HG03045 (cell line): ENCODE results near the gene AFG3L2.

Experiments used
- ATAC-seq: cut with Tn5 transposase; IDR thresholded peaks from one replicate; pipeline ENCODE4 v1.9.1; 2021; ENCODE audit warnings: mild to moderate bottlenecking, moderate library complexity; ENCODE audit not compliant: unreplicated experiment

The AFG3L2 gene

DNA sequence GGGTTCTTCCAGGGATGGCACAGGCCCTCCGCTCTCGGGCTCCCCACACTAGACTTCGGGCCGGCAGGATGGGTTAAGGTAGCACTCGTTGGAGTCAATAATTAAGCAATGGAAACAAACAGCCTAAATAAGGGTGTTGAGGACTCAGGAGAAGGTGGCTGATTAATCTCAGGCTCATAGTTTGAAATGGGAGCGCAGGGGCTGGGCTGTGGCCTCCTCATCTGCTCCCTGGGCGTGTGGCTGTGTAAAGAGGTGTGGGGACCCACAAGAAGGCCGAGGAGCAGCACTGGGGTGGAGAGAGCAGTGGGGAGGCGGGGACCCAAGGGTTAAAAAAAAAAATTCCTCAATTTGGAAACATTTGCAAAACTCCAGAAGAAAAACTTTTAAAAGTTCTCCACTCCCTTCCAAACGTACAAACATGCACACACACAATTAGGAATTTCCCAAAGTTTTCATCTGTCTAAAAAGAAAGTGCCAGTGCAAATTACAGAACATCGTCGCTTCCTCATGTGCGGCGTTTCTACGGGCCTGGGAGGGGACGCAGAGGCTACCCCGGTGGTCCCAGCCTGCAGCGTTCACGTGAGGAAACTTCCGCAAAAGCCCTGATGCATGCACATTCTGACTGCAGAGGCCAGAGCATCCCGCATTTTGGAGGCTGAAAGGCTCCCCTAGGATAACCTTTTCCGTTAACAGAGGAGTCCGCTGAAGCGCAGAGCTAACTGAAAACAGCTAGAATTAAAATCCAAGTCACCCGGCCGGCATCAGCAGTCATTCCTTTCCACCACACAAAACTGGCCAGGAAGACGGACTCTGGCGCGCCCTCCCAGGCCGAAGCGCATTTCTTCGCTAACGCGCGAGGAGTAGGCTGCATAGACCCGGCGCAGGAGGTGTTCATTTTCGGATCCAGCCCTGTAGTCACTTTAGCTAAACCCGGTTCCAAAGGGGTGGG is 70.0 kb downstream of the AFG3L2 start:
- no peak for ATAC-seq

DNA sequence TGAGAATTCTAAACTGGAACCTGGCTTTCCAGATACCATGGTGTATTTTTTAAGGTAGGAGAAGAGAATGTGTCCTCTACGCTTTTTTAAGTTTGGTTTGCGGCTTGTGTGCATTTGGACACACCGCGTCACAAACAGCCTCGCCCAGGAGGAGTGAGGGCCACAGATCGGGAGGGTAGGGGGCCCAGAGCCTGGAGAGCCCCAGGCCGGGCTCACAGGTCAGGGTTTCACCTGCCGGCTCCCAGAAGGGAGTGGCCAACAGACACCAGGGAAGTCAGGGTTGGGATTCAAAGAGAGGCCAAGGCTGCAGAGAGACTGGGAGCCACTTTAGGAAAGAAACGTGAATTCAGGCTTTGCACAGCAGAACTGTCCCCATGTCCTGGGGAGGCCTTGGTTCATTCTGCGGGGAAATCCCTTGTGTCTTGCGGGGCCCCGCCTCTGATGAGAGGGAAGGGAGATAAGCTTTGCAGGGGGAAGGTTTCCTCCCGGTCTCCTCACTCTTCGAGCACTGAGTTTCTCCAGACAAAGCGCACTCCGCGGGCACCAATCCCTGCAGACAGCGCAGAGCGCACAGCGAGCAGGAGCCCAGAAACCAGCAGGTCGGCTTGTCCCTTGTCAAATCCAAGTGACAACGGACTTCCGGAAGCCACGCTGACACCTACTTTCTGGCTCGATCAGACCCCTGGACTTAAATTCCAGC is 70.9 kb downstream of the AFG3L2 start:
- ATAC-seq, result no peak

DNA sequence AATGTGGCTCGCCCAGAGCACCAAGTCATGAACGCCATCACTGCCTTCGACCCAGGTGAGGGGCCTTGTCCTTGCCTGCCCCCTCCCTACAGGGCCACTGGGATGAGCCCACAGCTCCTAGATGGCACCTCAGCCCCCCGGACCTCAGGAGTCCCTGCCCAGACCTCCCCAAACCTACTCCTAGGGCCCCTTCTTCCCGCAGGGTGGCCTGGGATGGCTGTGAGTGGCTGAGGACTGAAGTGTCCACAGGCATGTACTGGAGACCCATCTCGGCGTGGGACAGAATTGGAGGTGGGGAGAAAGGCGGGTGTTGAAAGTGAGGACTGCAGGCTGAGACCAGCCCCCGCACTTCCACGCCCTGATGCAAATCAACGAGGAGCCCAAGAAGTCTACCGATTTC is 71.8 kb downstream of the AFG3L2 start:
- no peak for ATAC-seq

DNA sequence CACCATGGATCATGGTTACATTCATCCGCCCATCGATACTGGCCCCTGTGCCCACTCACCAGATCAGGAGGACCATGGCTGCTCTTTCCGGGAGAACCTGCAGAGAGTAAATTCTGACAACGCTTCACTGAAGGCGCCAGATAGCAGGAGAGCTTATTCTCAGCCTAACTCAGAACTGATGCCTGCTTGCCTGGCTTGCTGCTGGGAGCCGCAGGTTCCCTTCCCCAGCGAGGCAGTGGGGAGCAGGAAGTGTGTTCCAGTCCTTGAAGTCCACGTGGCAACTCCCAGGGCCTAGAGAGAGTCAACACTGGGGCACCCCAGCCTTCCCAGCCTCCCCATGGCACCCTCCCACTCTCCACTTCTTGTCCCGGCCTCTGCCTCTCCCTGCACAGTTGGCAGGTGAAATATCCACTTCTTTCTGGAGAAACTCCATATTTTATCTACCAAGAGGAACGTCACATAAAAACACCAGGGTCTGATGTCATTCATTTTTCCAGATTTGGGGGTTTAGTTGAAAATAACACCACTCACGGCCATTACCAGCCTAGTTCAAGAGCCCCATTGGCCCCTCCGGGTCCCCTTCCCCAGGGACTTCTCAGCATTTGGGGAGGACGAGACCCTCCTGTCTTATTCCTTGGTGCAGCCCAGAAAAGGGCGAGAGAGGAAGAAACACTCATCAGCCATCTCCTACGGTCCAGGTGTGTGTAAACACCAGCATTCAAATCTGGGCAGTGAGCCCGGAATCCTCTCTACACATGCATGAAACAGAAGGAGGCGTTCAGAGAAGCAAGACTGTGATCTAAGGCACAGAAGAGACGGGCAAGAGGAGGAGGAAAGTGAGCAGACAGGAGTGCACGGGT is 72.4 kb downstream of the AFG3L2 start:
- no peak for ATAC-seq

DNA sequence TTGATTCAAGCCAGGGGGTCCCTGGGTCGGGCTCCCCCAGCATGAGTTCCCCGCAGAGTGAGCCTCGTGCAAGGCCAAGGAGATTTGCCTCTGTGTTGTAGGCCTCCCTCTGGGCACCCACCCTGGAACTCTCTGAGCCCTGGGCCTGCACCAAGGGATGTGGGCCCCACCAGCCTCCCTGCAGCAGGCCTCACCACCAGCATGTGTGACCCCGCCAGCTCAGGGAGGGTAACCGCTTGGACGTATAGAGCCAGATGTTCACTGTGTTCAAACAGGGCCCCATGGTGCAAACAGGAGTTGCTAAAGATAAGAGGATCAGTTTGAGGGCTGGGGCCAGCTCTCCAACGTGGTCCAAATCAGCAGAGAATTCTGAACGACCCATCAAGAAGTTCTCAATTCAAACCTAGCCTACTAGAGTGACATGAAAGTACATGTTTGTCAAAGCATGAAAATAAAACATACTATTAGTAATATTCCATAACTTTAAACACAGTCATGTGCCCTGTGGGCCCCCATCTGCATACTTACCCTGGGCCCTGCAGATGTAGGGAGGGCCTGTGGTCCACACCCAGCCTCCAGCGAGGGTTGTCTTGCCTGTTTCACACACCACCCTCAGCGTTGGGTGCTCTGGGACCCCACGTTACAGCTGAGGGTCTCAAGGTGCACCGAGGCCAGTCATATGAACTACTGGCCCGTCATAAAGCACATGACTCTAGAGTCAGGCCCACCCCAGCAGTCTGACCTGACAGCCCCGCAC is 74.5 kb downstream of the AFG3L2 start:
- ATAC-seq, result no peak

DNA sequence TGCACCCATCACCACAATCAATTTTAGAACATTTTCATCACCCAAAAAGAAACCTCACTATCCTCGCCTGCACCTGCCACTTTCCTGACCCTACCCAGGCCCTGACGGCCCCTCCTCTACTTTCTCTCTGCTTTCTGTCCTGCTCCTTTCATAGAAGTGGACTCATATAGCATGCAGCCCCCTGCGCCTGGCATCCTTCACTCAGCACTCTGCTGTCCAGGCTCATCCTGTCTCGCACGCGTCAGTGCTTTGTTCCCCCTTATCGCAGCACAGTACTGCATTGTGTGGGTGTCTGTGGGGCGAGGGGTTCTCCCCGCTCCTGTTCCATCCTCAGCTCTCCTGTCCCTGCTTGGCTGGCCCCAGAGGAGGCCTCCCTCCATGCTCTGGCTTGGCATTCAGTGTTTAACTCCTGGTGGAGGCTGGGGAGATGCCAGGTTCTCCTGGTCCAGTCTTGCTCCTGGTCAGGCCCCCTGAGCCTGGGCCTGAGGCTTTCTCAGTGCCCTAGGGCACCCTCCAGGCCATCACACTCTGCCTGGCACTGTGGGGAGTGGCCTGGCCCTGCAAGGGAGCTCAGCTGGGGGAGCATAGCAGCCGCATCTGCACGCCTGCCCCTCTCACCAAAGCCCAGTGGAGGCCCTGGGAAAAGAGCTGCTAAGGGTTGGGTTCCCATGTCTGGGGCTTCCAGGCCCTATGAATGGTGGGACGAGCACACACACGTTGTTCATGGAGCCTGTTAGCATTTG is 75.6 kb downstream of the AFG3L2 start:
- no peak for ATAC-seq

DNA sequence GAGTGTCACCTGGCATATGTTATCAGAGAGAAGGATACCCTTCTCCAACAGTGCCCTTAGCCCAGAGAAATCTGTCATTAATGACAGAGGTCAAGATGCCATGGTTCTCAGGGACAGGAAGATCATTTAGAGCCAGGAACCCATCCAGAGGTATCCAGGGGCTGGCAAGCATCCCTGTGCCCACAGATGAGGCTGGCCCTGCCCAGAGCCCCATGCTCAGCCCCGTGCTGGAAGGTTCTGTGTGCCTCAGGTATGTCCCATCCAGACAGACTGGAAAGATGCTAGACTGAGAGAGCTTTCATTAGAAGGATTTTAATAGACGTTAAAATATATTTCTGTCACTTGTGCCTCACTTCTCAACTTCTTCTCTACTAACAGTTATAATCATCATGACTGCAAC is 77.2 kb downstream of the AFG3L2 start:
- ATAC-seq, result no peak

DNA sequence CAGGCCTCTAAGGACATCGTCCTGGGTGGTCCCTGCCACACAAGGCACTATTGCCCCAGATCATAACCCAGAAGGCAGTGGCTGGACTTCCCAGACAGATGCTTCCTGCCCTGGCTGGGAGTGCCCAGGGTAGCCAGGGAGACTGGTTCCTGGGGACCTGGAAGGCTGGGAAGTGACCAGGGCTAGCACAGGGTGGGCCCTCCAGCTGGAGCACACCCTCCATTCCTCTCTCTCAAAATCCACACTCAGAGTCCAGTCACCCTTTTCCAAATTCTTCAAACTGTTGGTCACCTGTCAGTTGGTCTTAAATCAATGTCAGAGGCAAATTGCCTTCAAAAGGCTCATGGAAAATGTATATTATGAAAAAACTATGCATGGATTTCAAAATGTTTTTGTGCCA is 80.6 kb downstream of the AFG3L2 start:
- ATAC-seq, result no peak

DNA sequence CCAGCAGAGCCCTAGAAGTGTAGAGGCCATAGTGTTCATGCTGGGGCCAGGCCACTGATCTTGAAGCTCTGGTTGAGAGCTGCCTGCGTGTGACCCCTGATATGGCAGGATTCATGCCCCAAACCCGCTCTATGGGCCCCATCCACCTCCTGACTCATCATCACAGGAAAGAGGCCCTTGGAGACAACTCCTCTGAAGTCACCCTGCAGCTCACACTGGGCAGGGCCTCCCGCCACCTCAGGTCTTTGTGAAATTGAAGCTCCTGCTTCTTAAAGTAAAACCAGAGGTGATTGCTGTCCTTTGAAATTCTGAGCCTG is 81.0 kb downstream of the AFG3L2 start:
- no peak for ATAC-seq

DNA sequence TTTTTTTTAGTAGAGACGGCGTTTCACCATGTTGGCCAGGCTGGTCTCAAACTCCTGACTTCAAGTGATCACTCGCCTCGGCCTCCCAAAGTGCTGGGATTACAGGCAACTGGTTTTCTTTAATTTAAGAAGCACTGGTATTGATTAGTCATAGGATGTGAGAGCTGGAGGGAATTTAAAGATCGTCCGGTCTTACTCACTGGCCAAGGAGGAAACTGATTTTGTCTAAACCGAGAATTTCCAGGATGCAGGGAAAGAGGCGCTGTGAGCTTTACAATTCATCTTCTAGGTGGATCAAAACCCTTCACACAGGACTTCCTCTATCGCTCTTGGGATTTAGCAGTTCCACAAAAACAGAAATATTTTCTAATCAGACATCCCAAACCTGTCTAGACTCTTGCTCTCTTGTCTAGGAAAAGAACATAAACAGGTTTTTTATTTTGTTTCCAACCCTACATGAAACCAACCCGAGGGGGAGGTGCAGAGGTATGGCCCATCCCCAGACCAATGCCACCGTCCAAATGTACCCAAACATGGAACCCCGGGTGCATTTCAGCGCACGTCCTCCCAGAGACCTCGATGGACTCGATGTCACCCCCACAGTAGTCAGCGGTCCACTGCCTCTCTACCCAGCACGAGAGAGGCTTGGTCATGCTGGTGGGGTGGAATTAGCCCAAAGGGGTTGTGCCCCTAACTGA is 81.5 kb downstream of the AFG3L2 start:
- no peak for ATAC-seq

DNA sequence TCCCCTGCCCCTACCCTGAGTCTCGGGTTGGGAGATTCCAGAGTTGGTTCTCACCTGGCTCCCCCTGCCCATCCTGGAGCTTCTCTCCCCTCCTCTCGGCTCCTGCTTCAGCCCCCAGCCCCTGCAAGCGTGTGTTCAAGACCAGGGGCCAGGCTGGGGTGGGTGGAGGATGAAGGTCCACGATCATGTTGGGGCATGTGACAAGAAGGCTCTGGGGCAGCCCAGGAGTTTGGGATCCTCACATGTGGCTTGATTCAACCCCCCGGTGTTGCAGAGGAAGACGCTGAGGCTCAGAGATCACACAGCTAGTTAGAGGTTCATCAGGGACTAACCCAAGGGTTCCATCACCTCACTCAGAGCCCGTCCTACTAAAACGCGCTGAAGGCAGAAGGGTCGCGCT is 83.2 kb downstream of the AFG3L2 start:
- ATAC-seq, result no peak

DNA sequence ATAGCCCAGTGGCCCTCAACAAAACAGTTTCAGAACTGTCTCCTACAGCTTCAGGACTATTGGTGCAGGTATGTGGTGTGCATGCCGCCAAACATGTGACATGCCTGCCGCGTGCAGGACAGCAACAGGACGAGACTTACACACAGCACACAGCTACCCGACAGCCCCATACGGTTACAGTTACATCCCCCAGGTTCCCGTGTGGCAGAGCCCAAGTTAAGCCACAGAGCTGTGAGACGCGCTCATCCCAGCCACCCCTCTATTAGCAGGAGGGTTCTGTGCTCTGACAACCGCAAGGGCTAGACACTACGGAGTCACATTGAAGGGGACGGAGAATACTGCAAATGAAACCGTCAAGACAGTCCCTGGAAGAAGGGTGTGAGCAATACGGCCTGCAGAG is 85.3 kb downstream of the AFG3L2 start:
- ATAC-seq, result no peak

DNA sequence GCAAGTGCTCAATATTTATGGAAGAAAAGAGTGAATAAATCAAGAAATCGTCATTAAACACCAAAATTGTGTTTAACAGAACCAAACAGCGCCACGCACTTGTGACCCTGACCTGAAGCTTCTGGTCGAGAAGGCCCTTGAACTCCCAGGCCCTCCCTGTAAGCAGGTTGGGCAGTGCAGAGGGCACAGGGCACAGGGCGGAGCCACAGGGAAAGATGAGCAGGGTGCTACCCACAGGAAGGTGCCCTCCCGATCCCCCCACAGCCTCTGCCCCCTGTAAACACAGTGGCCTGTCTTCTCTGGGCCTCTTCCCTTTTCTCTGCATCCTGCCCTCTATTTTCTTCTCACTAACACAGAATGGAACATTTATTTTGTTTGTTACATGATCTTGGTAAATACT is 85.9 kb downstream of the AFG3L2 start:
- ATAC-seq, result no peak

DNA sequence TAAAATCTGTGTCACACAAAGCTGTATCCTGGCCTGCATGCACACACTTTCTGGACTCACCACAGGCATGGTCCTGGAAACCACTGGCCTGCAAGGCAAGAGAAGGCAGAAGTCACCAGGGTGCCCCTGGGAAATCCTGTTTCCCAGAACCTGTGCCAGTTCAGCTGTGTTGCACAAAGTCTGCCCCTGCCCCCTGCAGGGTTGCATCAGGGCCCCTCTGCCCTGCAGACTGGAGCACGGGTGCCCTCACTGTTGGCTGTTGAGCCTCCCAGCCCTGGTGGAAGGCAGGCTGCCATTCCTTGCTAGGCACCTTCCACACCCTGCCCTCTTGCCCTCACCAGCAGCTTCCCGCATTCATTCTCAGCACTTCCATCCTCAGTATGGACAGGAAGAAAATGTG is 86.9 kb downstream of the AFG3L2 start:
- no peak for ATAC-seq

DNA sequence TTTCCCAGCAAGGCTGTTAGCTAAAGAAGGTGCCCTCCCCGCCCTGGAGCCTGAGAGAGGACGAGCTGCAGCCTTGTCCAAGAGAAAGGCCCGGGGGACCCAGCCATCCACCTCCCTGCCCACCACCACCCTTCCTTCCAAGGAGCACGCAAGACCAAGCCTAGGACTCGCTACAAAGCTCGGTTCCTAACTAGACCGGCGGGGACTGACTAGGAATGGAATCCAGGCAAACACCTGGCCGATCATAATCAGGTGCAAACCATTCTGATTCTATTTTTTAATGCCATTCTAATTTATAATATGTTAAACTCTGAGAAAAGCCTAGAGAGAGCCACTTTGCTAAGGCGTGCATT is 88.6 kb downstream of the AFG3L2 start:
- ATAC-seq, result no peak

DNA sequence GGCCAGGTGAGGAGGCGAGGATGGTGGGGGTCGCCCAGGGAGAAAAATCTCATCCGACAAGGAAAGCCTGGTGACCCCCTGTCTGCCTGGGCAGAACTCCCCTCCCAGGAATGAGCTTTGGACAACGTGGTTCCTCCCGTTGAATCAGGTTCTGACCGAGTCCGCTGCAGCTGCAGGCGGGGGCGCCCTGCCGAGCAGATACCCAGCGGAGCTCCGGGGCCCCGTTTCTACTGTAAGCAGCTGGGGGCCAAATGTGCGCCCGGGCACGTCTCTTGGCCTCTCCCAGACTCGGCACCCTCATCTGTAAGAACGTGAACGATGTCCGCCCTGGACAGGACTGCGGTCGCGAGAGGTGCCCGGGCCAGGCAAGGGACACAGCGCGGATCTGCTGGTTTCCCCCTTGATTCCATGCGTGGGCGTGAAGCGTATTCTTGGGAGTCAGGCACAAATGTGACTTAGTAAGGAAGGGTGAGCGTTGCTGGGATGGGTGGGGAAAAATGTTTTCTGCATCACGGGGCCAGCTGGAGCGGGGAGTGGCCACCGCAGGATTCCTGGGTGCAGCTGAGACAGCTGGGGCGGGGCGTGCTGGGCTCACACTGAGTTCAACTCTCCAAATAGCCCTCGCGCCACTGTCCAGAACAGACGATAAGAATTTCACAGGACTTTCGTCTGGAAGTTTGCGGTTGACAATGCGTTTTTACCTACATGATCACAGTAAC is 89.2 kb downstream of the AFG3L2 start:
- ATAC-seq, result no peak

DNA sequence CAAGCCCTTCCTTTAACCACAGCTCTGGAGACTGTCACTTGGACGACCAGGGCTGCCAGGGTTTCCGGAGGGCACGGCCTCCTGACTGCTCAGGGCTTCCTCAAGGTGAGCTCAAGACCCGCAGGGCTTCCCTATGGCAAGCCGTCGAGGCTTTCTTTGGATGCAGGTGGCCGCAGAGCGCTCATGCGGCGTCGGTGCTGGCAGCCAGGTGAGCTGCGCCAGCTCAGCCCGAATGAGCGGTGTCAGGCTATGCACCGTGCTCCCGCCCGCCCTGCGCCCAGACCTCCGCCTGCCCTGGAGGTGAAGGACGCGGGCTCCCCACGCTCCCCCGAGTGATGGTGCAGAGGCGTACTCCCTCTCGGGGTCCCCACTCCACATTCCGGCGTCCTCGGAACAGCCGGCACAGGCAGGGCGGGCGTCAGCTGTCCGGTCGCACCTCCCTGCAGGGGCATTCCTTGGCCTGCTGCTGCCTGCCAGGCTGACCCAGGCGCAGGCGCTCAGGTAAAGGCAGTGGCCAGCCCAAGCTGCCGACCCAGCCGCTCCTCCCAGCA is 89.8 kb downstream of the AFG3L2 start:
- ATAC-seq, result no peak

DNA sequence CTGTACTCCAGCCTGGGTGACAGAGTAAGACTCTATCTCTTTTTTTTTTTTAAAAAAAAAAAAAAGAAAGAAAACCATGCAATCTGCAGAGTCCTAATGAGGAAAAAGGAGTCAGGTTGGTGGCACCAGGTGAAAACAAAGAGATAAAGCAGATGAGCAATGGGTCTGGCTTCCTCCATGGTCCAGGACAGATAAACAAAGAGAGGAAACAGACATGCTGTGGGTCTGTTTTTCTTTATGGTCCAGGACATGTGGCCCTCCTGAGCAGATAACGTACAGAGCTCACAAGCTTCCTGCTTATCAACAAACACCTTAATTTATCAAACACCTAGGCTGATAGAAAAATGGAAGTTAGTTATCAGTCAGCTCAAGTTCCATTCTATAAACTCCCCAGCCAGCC is 93.4 kb downstream of the AFG3L2 start:
- ATAC-seq, result no peak

DNA sequence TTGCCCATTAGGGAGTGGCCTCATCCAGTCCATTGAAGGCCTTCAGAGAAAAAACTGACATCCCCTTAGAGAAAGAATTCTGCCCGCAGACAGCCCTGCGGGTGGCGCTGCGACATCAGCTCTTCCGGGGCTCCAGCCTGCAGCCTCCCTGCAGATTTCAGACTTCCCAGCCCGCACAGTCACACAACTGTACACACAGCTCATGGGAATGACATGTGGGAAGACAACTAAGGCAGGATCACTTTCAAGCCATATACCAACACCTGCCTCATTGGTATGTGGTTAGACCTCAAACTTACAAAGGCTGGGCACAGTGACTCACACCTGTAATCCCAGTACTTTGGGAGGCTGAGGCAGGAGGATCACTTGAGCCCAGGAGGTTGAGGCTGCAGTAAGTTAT is 93.8 kb downstream of the AFG3L2 start:
- no peak for ATAC-seq
